ENCODE data around the gene OR2AT4. TPM values are rescaled to one million over a fixed set of nuclear protein-coding genes. Genes with fewer than 3 reads are reported as not detected.
A peak's percentile ranks its signal among the peaks of the same experiment; 100 is the strongest.

The OR2AT4 gene
- total and polyA plus RNA-seq, 2 of the 8 experiments (the other 6 are each of a cell fraction or from before 2014, with no cell fraction given) = not detected

- no peak overlapping the region for H3K4ac ChIP-seq (replicated peaks; ENCODE audit: insufficient read length, low read depth, low read length)
- ChIA-PET POLR2A (ENCODE audit: partially characterized antibody) (no interaction called here), CTCF (ENCODE audit: partially characterized antibody) (interaction anchor here (0.9 to 1.5 kb wide), 2 partner anchors 32 to 99 kb away, joined by 3 to 4 read pairs; no protein-coding TSS in a partner anchor)
- H3K23ac ChIP-seq (ENCODE audit: insufficient read length) = no peak overlapping the region
- no peaks in the 10 kb centered on the region for H3K79me2 ChIP-seq (ENCODE audit: control insufficient read depth in 1 of 2, insufficient read depth in 2 of 2, low read length in 2 of 2)
- no peak overlapping the region; the same call in 1 of the 2 replicates for H2BK5ac ChIP-seq (ENCODE audit: low read depth, low read length)
- H2AK5ac ChIP-seq (ENCODE audit: low read depth, low read length) = no peak overlapping the region
- WGBS, 2 experiments (ENCODE audit: extremely low coverage in 1 of 2, insufficient coverage in 1 of 2, insufficient read length in 1 of 2, insufficient replicate concordance in 2 of 2, low coverage in 1 of 2, low lambda C conversion rate in 2 of 2, missing lambda C conversion rate in 1 of 2) = 69% methylated on average over 9 of the region's 9 CpGs; no CpG with 5 or more reads in 1 of the 2 experiments
- no peaks in the 10 kb centered on the region for H3K27me3 ChIP-seq (replicated peaks in 1 of 4; ENCODE audit: control insufficient read depth in 3 of 4, extremely low read depth in 1 of 4, insufficient read depth in 3 of 4, low read length in 3 of 4)
- H4K8ac ChIP-seq (ENCODE audit: extremely low read depth, insufficient read depth, low read length) = peak overlapping the region; percentile 57
- H3K9me3 ChIP-seq (ENCODE audit: insufficient read depth in 2 of 2, low read depth in 1 of 2, low read length in 1 of 2) = no peaks in the 10 kb centered on the region
- H4K20me1 ChIP-seq (replicated peaks in 1 of 2; ENCODE audit: control insufficient read depth in 1 of 2, insufficient read depth in 2 of 2, low read length in 2 of 2) = no peaks in the 10 kb centered on the region
- H3K23me2 ChIP-seq (ENCODE audit: low read depth, low read length) = no peaks in the 10 kb centered on the region
- FAIRE-seq = no peak
- no peak overlapping the region for H3K4me3 ChIP-seq (ENCODE audit: extremely low read depth in 1 of 4, insufficient read depth in 2 of 4, low read depth in 3 of 4, low read length in 4 of 4)
- H4K91ac ChIP-seq (replicated peaks; ENCODE audit: insufficient read length, low read length) = peak overlapping the region; percentile 61
- peak overlapping the region; percentile 91 for H2AFZ ChIP-seq (ENCODE audit: low read length)
- no peak overlapping the region for H3K56ac ChIP-seq (replicated peaks; ENCODE audit: insufficient read length, low read depth, low read length)
- H2BK15ac ChIP-seq (ENCODE audit: low read length) = no peak overlapping the region
- no peak overlapping the region for H2BK20ac ChIP-seq (ENCODE audit: low read length)
- H3K27ac ChIP-seq (ENCODE audit: low read depth, low read length) = no peak overlapping the region
- peak overlapping the region in 1 of 2 experiments; percentile 11; a peak in 1 of 4 replicates for H3K4me2 ChIP-seq (ENCODE audit: insufficient read depth in 1 of 2, low read depth in 2 of 2, low read length in 2 of 2)
- H2BK12ac ChIP-seq (ENCODE audit: low read depth, low read length) = no peak overlapping the region
- DNase-seq (ENCODE audit: low read depth in 1 of 2, low spot score in 2 of 2) = peak in 1 of 2 experiments; percentile 21
- no peaks in the 10 kb centered on the region for H3K36me3 ChIP-seq (ENCODE audit: control insufficient read depth in 2 of 4, insufficient read depth in 4 of 4, low read length in 3 of 4)
- H3K79me1 ChIP-seq (ENCODE audit: low read depth, low read length) = no peaks in the 10 kb centered on the region
- H3K14ac ChIP-seq (ENCODE audit: insufficient read length) = no peak overlapping the region
- H3K4me1 ChIP-seq (replicated peaks in 1 of 4; ENCODE audit: control insufficient read depth in 3 of 4, insufficient read depth in 4 of 4, low read length in 3 of 4) = peaks cover 0 to 2% (median 0%) of the 10 kb centered on the region in 4 experiments; a peak in 2 of 7 replicates
- no peak overlapping the region for H3K9ac ChIP-seq (replicated peaks in 1 of 4; ENCODE audit: extremely low read depth in 1 of 4, low read depth in 3 of 4, low read length in 3 of 4)
- H2BK120ac ChIP-seq (replicated peaks; ENCODE audit: low read depth, low read length) = no peak overlapping the region
- peak overlapping the region; percentile 34 for H4K5ac ChIP-seq (ENCODE audit: insufficient read length, low read depth, low read length)
- H3K18ac ChIP-seq (ENCODE audit: extremely low read depth, low read length) = no peak overlapping the region; the same call in 1 of the 2 replicates
- TF ChIP-seq FOSL1 (IDR thresholded peaks at IDR 0.05; ENCODE audit: insufficient read depth, low read depth, low read length) (no peak), BCL11A (IDR thresholded peaks at IDR 0.05; ENCODE audit: low read depth in 2 of 2, low read length in 2 of 2) (no peak), SIX5 (IDR thresholded peaks at IDR 0.05; ENCODE audit: low read depth, low read length) (no peak), SIRT6 (IDR thresholded peaks at IDR 0.05; ENCODE audit: low read length) (no peak), HDAC6 (IDR thresholded peaks at IDR 0.05; ENCODE audit: low read depth, low read length) (no peak), USF2 (IDR thresholded peaks at IDR 0.05; ENCODE audit: low read length) (no peak), TAF1 (IDR thresholded peaks at IDR 0.05; ENCODE audit: low read depth, low read length) (no peak), SIN3A (conservative IDR thresholded peaks at IDR 0.05 in 1 of 2, IDR thresholded peaks at IDR 0.05 in 1 of 2; ENCODE audit: low read depth in 1 of 2, low read length in 2 of 2) (no peak), NANOG (IDR thresholded peaks at IDR 0.05; ENCODE audit: insufficient read depth, low read depth, low read length, poor library complexity, severe bottlenecking) (no peak), SP2 (IDR thresholded peaks at IDR 0.05; ENCODE audit: low read length) (no peak)
These were observed 8.8 kb upstream of the OR2AT4 start for GRCh38 chr11:75105462-75105925.
